PC-3 (cell line): ENCODE results near the gene GNB3. TPM values are rescaled to one million over a fixed set of nuclear protein-coding genes. Genes with fewer than 3 reads are reported as not detected.

Experiments
- ATAC-seq: fragments of 200-7000 bp; cut with Tn5 transposase; 2 replicates; pipeline ENCODE4 v1.9.1; 2020; ENCODE audit warnings: mild to moderate bottlenecking, moderate library complexity
- BruUV-seq: library from RNA; stranded (reverse); fragments of 400-500 nt; replicated peaks from 2 replicates; lab custom pipeline; 2021; lab: Mats Ljungman, UMichigan
- CTCF ChIA-PET: fragments of 300-600 bp; sonication (Branson Sonifier 250); formaldehyde crosslinking; loops from one replicate; lab custom pipeline; 2022; ENCODE audit warnings: antibody characterized with exemption; lab: Charles Lee
- POLR2A ChIA-PET: fragments of 300-600 bp; sonication (Branson Sonifier 250); formaldehyde crosslinking; loops from one replicate; lab custom pipeline; 2022; ENCODE audit warnings: antibody characterized with exemption; ENCODE audit not compliant: unreplicated experiment; lab: Charles Lee
- DNase-seq: peaks from one replicate; pipeline ENCODE4 v3.0.0-alpha.2; 2015
- H2AFZ ChIP-seq: fragments of 300-600 bp; sonication (generic); 2 replicates; pipeline ENCODE4 v1.6.0; 2016; ENCODE audit warnings: antibody characterized with exemption, low read length
- H3F3A ChIP-seq: fragments of 300-600 bp; sonication (generic); one replicate; pipeline ENCODE4 v1.6.0; 2017; ENCODE audit warnings: antibody characterized with exemption, low read length, control low read depth, mild to moderate bottlenecking; ENCODE audit not compliant: unreplicated experiment
- H3K27ac ChIP-seq: fragments of 300-600 bp; sonication (generic); 2 replicates; pipeline ENCODE4 v1.5.1; 2016; ENCODE audit warnings: mild to moderate bottlenecking, low read length
- H3K27me3 ChIP-seq: fragments of 300-600 bp; sonication (generic); 2 replicates; pipeline ENCODE4 v1.6.1; 2016; ENCODE audit warnings: low read length, mixed read lengths
- H3K36me3 ChIP-seq: fragments of 300-600 bp; sonication (generic); 2 replicates; pipeline ENCODE4 v1.6.1; 2016; ENCODE audit warnings: low read depth, mixed run types, low read length, mixed read lengths
- H3K4me1 ChIP-seq: fragments of 300-600 bp; sonication (generic); 2 replicates; pipeline ENCODE4 v1.5.1; 2016; ENCODE audit warnings: low read length; ENCODE audit not compliant: insufficient read depth
- H3K4me2 ChIP-seq: fragments of 300-600 bp; sonication (generic); 2 replicates; pipeline ENCODE4 v1.6.0; 2016; ENCODE audit warnings: low read length
- H3K4me3 ChIP-seq: fragments of 300-600 bp; sonication (generic); 2 replicates; pipeline ENCODE4 v1.5.1; 2016; ENCODE audit warnings: mild to moderate bottlenecking, low read length, mixed read lengths
- H3K79me2 ChIP-seq: fragments of 300-600 bp; sonication (generic); 2 replicates; pipeline ENCODE4 v1.6.1; 2017; ENCODE audit warnings: low read length, mixed read lengths
- H3K9ac ChIP-seq: fragments of 300-600 bp; sonication (generic); 2 replicates; pipeline ENCODE4 v1.6.0; 2016; ENCODE audit warnings: mild to moderate bottlenecking, low read length
- H3K9me2 ChIP-seq: fragments of 300-600 bp; sonication (generic); replicated peaks from 2 replicates; pipeline ENCODE4 v1.6.1; 2016; ENCODE audit warnings: mixed run types, low read length, mixed read lengths
- H3K9me3 ChIP-seq: fragments of 300-600 bp; sonication (generic); 2 replicates; pipeline ENCODE4 v1.6.1; 2016; ENCODE audit warnings: low read length, mixed read lengths
- H4K20me1 ChIP-seq: fragments of 300-600 bp; sonication (generic); 2 replicates; pipeline ENCODE4 v1.6.1; 2016; ENCODE audit warnings: low read length, mixed read lengths
- CTCF ChIP-seq: fragments of 300-600 bp; sonication (generic); conservative IDR thresholded peaks from 2 replicates; pipeline ENCODE4 v1.5.1; 2017; ENCODE audit warnings: antibody characterized with exemption, low read depth, mild to moderate bottlenecking, low read length
- EZH2 ChIP-seq: fragments of 300-600 bp; sonication (generic); IDR thresholded peaks from one replicate; pipeline ENCODE4 v1.6.1; 2017; ENCODE audit warnings: antibody characterized with exemption, mild to moderate bottlenecking, low read length; ENCODE audit not compliant: unreplicated experiment
- EZH2phosphoT487 ChIP-seq: fragments of 300-600 bp; sonication (generic); IDR thresholded peaks from 2 replicates; pipeline ENCODE4 v1.6.1; 2018; ENCODE audit warnings: mild to moderate bottlenecking, antibody characterized with exemption, low read length, borderline replicate concordance
- intact Hi-C: fragments of 100-400 bp; cut with micrococcal nuclease; formaldehyde crosslinking; loops from 2 replicates; pipeline ENCODE4 v1.9.0; 2023
- total RNA-seq: library from RNA; depleted of rRNA; stranded (reverse); fragments of >200 nt; gene quantifications from 2 replicates; pipeline ENCODE4 v1.2.3, GENCODE V29; 2014

Gene GNB3
- total RNA-seq, 1 experiment from 2014 or later = not detected

GRCh38 chr12:6852651-6853354 lies 12.1 kb downstream of the GNB3 start:
- DNase-seq (peak; percentile 54), ATAC-seq (peak; percentile 2; the same call in 1 of the 2 replicates)
- peak overlapping the region; percentile 76 for H3K9ac ChIP-seq
- peak overlapping the region; percentile 99 for H3K4me2 ChIP-seq
- H3K27me3 ChIP-seq = no peaks in the 10 kb centered on the region
- no TSS peak for BruUV-seq
- peaks cover 23% of the 10 kb centered on the region for H3K4me1 ChIP-seq
- intact Hi-C loops = loop anchor here (5.0 kb wide), 2 partner anchors 101 to 154 kb away; partner anchors contain the start of gene MLF2
- POLR2A ChIA-PET = interaction anchor here (0.5 kb wide), 3 partner anchors 18 to 163 kb away, joined by 3 to 13 read pairs (median 9); partner anchors contain the start of gene ZNF384
- H3K9me3 ChIP-seq = no peaks in the 10 kb centered on the region
- no peaks in the 10 kb centered on the region for H4K20me1 ChIP-seq
- peak overlapping the region; percentile 71 for H2AFZ ChIP-seq
- CTCF ChIA-PET = interaction anchor here (1.0 to 1.7 kb wide), 3 partner anchors 16 to 38 kb away, joined by 4 to 12 read pairs (median 7); partner anchors contain the start of gene SPSB2
- H3K4me3 ChIP-seq = peak overlapping the region; percentile 86
- no peaks in the 10 kb centered on the region for H3F3A ChIP-seq
- peak overlapping the region; percentile 52 for H3K27ac ChIP-seq
- TF ChIP-seq CTCF = no peak
- TF ChIP-seq EZH2 = no peak
- no peak for TF ChIP-seq EZH2phosphoT487
- no peaks in the 10 kb centered on the region for H3K9me2 ChIP-seq
- H3K79me2 ChIP-seq = peaks cover 55% of the 10 kb centered on the region
- H3K36me3 ChIP-seq = peaks cover 28% of the 10 kb centered on the region

GRCh38 chr12:6853626-6854025 lies 12.9 kb downstream of the GNB3 start:
- Histone ChIP-seq H3K4me2 (peak overlapping the region; percentile 99), H3K4me1 (peaks cover 23% of the 10 kb centered on the region), H3K36me3 (peaks cover 35% of the 10 kb centered on the region), H3K79me2 (peaks cover 55% of the 10 kb centered on the region), H2AFZ (no peak overlapping the region), H3F3A (no peaks in the 10 kb centered on the region), H3K27me3 (no peaks in the 10 kb centered on the region), H3K4me3 (peak overlapping the region; percentile 86), H3K27ac (peak overlapping the region; percentile 52; the same call in 1 of the 2 replicates), H3K9me3 (no peaks in the 10 kb centered on the region), H3K9me2 (no peaks in the 10 kb centered on the region), H3K9ac (peak overlapping the region; percentile 76), H4K20me1 (no peaks in the 10 kb centered on the region)
- ATAC-seq (no peak), DNase-seq (no peak)
- intact Hi-C loops = loop anchor here (5.0 kb wide), 2 partner anchors 101 to 154 kb away; partner anchors contain the start of gene MLF2
- BruUV-seq = no TSS peak
- POLR2A ChIA-PET = no interaction called here
- CTCF ChIA-PET = no interaction called here
- TF ChIP-seq EZH2phosphoT487 (no peak), EZH2 (no peak), CTCF (no peak)
